Left lung (tissue), 10 donors: ENCODE results near the gene SOX4. TPM values are rescaled to one million over a fixed set of nuclear protein-coding genes. Genes with fewer than 3 reads are reported as not detected.

Source experiments
- ATAC-seq: fragments of 200-7000 bp; cut with Tn5 transposase; one replicate; pipeline ENCODE4 v1.9.1; 2020; ENCODE audit warnings: moderate library complexity
- DNase-seq, 4 donors: peaks; one replicate each; pipeline ENCODE4 v3.0.0-alpha.2; 2013 to 2020
- H3K27ac ChIP-seq, 2 donors: fragments of 200-600 bp; sonication (generic) in 1 of 2; one replicate each; pipeline versions ENCODE4 v1.5.0 to v1.8.0; 2020 to 2021
- H3K27me3 ChIP-seq, 2 donors: fragments of 200-600 bp; sonication (generic) in 1 of 2; one replicate each; pipeline versions ENCODE4 v1.5.0 to v1.8.0; 2020 to 2021
- H3K36me3 ChIP-seq, 2 donors: fragments of 200-600 bp; sonication (generic) in 1 of 2; one replicate each; pipeline versions ENCODE4 v1.5.0 to v1.8.0; 2020 to 2021
- H3K4me1 ChIP-seq, 2 donors: fragments of 200-600 bp; one replicate each; pipeline ENCODE4 v1.8.0; 2021
- H3K4me3 ChIP-seq, 2 donors: fragments of 200-600 bp; sonication (generic) in 1 of 2; one replicate each; pipeline versions ENCODE4 v1.5.0 to v1.8.0; 2020 to 2021; ENCODE audit warnings: mild to moderate bottlenecking in 1 of 2
- H3K9me3 ChIP-seq, 2 donors: fragments of 200-600 bp; sonication (generic) in 1 of 2; one replicate each; pipeline versions ENCODE4 v1.5.0 to v1.8.0; 2020 to 2021
- intact Hi-C, 2 donors: fragments of 100-400 bp; cut with DNase I; formaldehyde crosslinking; loops; one replicate each; pipeline versions ENCODE4 v1.11.2 to v1.14.2; 2022
- polyA plus RNA-seq, 6 donors: library from polyadenylated mRNA; unstranded; fragments of 120-200 nt; gene quantifications; one replicate each; pipeline ENCODE4 v1.2.1, GENCODE V29; 2013; ENCODE audit not compliant: insufficient read length in 6 of 6
- total RNA-seq, 2 donors: library from RNA; stranded (reverse); fragmentation: NEBNext Ultra II Directional; extraction: Animal tissue kit (Norgen Biotek cat#: 25700); gene quantifications; one replicate each; pipeline ENCODE4 v1.2.1, GENCODE V29; 2021
- TF ChIP-seq, protein P1 (sequence below), 2 donors: fragments of 200-600 bp; sonication (generic) in 1 of 2; IDR thresholded peaks; one replicate each; pipeline versions ENCODE4 v1.5.0 to v1.8.0; 2021; ENCODE audit warnings: antibody characterized with exemption in 2 of 2
- donor health status: DM: no; HTN: yes; CAD: no.
- donor health status: DM: no; HTN: no; CAD: no.

Gene SOX4
- total and polyA plus RNA-seq, 8 donors: 23.4 to 119 (median 101) TPM

DNA sequence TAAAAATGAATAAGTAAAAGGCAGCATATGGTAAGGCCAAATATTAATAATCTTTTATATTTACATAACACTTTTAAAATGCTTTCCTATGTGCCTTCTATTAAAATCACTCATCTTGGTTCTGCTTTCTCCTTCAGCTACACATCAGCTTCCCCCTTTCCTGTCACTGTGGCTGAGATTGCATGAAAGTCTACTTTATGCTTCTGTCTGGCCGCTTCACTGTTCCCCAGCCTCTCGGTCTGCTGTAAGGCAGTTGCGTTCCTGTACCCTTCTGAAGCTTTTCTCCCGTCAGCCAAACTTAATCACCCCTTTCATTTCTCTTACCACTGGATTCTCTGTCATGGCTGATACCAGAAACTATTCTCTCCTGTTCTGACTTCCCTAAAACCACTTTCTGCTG, 34.6 kb downstream of the SOX4 start:
- no peak for ATAC-seq
- H3K27ac ChIP-seq: no peak overlapping the region
- H3K36me3 ChIP-seq: no peaks in the 10 kb centered on the region

DNA sequence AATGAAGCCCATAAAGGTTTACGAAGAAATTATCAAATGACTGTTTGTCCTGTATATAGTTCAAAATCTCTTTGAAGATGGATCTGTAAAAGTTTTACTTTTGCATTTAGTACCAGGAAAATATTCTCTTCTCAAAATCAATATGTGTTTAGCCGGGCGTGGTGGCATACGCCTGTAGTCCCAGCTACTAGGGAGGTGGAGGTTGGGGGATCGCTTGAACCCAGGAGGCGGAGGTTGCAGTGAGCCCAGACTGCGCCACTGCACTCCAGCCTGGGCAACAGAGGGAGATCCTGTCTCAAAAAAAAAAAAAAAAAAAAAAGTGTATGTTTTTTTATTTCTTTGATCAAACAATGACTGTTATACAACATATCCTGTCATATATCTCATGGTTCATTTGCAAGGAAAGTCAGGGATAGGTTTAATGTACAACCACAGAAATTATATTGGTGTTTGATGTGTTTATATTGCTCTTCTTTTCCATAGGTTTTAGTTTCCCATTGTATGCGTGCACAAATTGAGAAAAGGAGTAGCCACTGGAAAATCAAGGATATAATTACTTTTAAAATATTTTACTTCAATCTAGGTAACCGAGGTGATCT, 40.1 kb downstream of the SOX4 start:
- no peaks in the 10 kb centered on the region for H3K9me3 ChIP-seq
- no peak for DNase-seq
- H3K27ac ChIP-seq: no peak overlapping the region
- H3K36me3 ChIP-seq: no peaks in the 10 kb centered on the region
- TF ChIP-seq, protein P1, sequence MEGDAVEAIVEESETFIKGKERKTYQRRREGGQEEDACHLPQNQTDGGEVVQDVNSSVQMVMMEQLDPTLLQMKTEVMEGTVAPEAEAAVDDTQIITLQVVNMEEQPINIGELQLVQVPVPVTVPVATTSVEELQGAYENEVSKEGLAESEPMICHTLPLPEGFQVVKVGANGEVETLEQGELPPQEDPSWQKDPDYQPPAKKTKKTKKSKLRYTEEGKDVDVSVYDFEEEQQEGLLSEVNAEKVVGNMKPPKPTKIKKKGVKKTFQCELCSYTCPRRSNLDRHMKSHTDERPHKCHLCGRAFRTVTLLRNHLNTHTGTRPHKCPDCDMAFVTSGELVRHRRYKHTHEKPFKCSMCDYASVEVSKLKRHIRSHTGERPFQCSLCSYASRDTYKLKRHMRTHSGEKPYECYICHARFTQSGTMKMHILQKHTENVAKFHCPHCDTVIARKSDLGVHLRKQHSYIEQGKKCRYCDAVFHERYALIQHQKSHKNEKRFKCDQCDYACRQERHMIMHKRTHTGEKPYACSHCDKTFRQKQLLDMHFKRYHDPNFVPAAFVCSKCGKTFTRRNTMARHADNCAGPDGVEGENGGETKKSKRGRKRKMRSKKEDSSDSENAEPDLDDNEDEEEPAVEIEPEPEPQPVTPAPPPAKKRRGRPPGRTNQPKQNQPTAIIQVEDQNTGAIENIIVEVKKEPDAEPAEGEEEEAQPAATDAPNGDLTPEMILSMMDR (IDR thresholded peaks at IDR 0.05): no peak
- intact Hi-C loops: no loop called here
- no peaks in the 10 kb centered on the region for H3K27me3 ChIP-seq
- no peaks in the 10 kb centered on the region for H3K4me1 ChIP-seq
- no peak overlapping the region for H3K4me3 ChIP-seq
- ATAC-seq: no peak

More for the DNA sequence above, 34.6 kb downstream of the SOX4 start:
- Histone ChIP-seq H3K27me3 (no peaks in the 10 kb centered on the region), H3K9me3 (no peaks in the 10 kb centered on the region), H3K4me1 (no peaks in the 10 kb centered on the region), H3K4me3 (no peak overlapping the region)
- intact Hi-C loops: no loop called here
- DNase-seq: no peak
- TF ChIP-seq, protein P1 (IDR thresholded peaks at IDR 0.05): no peak

DNA sequence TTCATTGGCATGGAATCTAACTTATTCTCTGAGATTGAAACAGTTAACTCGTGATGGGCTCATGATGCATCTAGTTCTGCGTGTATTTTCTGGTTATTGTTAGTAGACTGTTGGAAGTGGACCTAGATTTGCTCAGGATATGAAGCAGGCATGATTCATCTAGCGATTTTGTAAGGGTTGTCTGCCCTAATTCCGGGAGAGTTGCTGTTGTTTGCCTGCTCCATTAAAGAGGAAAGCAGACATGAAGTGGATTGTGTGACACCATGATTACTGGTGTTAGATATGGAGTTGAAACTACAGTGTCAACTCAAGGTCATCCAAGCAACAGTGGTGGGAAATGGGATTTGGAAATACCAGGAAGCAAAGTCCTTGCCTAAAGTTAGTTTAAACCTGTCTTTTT, 41.0 kb downstream of the SOX4 start:
- Histone ChIP-seq H3K27me3 (no peaks in the 10 kb centered on the region), H3K4me3 (no peak overlapping the region), H3K4me1 (no peaks in the 10 kb centered on the region), H3K27ac (peak overlapping the region in 1 of 2 donors; percentile 44), H3K9me3 (no peaks in the 10 kb centered on the region), H3K36me3 (no peaks in the 10 kb centered on the region)
- intact Hi-C loops: no loop called here
- peak; percentile 81 for ATAC-seq
- TF ChIP-seq, protein P1 (IDR thresholded peaks at IDR 0.05): no peak
- no peak for DNase-seq

DNA sequence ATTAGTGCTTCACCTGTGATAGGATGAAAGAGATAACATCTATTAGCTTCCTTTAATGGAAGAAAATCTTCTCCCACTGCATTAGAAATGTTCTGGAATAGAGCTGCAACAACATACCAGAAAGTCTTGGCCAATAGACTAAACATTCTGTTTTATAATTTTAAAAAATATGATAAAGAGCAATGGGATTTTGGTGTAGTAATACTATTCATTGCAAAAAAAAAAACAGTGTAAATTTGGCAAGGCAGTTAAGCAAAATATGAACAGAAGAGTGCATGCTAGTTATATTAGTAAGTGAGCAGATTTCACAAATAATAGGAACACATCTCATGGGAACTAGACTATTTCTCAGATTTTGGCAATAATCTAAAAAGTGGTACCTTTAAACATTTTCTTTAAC, 43.3 kb downstream of the SOX4 start:
- no peaks in the 10 kb centered on the region for H3K9me3 ChIP-seq
- H3K4me1 ChIP-seq: no peaks in the 10 kb centered on the region
- intact Hi-C loops: no loop called here
- TF ChIP-seq, protein P1 (IDR thresholded peaks at IDR 0.05): no peak
- no peaks in the 10 kb centered on the region for H3K27me3 ChIP-seq
- no peak overlapping the region for H3K4me3 ChIP-seq
- no peak overlapping the region for H3K27ac ChIP-seq
- no peaks in the 10 kb centered on the region for H3K36me3 ChIP-seq
- DNase-seq (no peak), ATAC-seq (no peak)

DNA sequence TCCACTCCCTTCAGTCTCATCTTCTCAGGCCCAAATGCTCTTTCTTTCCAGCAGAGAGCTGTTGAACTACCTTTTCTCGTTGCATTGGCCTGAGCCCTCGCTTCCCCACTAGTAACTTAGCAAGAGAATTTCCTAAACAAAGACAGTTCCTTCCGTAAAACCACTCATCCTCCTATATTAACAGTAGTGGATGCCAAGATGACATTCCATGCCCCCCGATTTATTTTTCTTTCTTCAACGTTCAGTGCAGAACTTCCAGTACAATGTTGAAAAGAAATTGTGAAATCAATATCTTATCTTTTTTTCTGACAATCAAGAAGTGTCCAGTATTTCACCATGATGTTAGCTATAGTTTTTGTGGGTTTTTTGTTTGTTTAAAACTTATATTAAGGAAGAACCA, 45.8 kb downstream of the SOX4 start:
- no peak overlapping the region for H3K4me3 ChIP-seq
- H3K4me1 ChIP-seq: no peaks in the 10 kb centered on the region
- no peaks in the 10 kb centered on the region for H3K27me3 ChIP-seq
- ATAC-seq (no peak), DNase-seq (no peak)
- TF ChIP-seq, protein P1 (IDR thresholded peaks at IDR 0.05): no peak
- H3K36me3 ChIP-seq: no peaks in the 10 kb centered on the region
- H3K9me3 ChIP-seq: peaks cover 0 to 4% of the 10 kb centered on the region in 2 donors
- intact Hi-C loops: no loop called here
- no peak overlapping the region for H3K27ac ChIP-seq
